Heart left ventricle (tissue), 16 donors: Measurements from ENCODE around the gene AFAP1. TPM values are rescaled to one million over a fixed set of nuclear protein-coding genes. Genes with fewer than 3 reads are reported as not detected.
A peak's percentile ranks its signal among the peaks of the same experiment; 100 is the strongest.

Experiments
- ATAC-seq, 4 donors: fragments of 200-7000 bp; cut with Tn5 transposase; one replicate each; pipeline ENCODE4 v1.9.1; 2020 to 2022; ENCODE audit warnings: moderate library complexity in 4 of 4, mild to moderate bottlenecking in 3 of 4, moderate number of reproducible peaks in 1 of 4
- DNase-seq, 5 donors: peaks; one replicate each; pipeline ENCODE4 v3.0.0-alpha.2; 2020
- H3K27ac ChIP-seq, 12 donors: fragments of 200-600 bp; sonication (generic) in 4 of 12; one replicate each; pipeline versions ENCODE4 v1.5.0 to v1.8.0; 2016 to 2022; ENCODE audit warnings: mild to moderate bottlenecking in 2 of 12
- H3K27me3 ChIP-seq, 9 donors: fragments of 200-600 bp; sonication (generic) in 2 of 9; one replicate each; pipeline versions ENCODE4 v1.5.1 to v1.8.0; 2016 to 2022; ENCODE audit warnings: mild to moderate bottlenecking in 3 of 9
- H3K36me3 ChIP-seq, 9 donors: fragments of 200-600 bp; sonication (generic) in 2 of 9; one replicate each; pipeline versions ENCODE4 v1.5.0 to v1.8.0; 2018 to 2022; ENCODE audit warnings: mild to moderate bottlenecking in 2 of 9
- H3K4me1 ChIP-seq, 12 donors: fragments of 200-600 bp; sonication (generic) in 4 of 12; one replicate each; pipeline versions ENCODE4 v1.5.0 to v1.8.0; 2016 to 2022; ENCODE audit warnings: mild to moderate bottlenecking in 3 of 12
- H3K4me3 ChIP-seq, 12 donors: fragments of 200-600 bp; sonication (generic) in 4 of 12; one replicate each; pipeline versions ENCODE4 v1.5.0 to v1.8.0; 2017 to 2022; ENCODE audit warnings: mild to moderate bottlenecking in 9 of 12, moderate library complexity in 4 of 12
- H3K9me3 ChIP-seq, 12 donors: fragments of 200-600 bp; sonication (generic) in 4 of 12; one replicate each; pipeline versions ENCODE4 v1.5.0 to v1.8.0; 2016 to 2022; ENCODE audit warnings: mild to moderate bottlenecking in 1 of 12
- CTCF ChIP-seq, 12 donors: fragments of 200-600 bp; sonication (generic) in 4 of 12; IDR thresholded peaks; one replicate each; pipeline versions ENCODE4 v1.5.0 to v1.8.0; 2018 to 2022; ENCODE audit warnings: antibody characterized with exemption in 12 of 12, mild to moderate bottlenecking in 5 of 12
- POLR2A ChIP-seq, 2 donors: fragments of 450-650 bp; IDR thresholded peaks; one replicate each; pipeline ENCODE4 v1.6.1; 2017; ENCODE audit warnings: antibody characterized with exemption in 2 of 2, mild to moderate bottlenecking in 2 of 2, moderate library complexity in 2 of 2
- WGBS, 4 donors: extraction: QIAGEN DNeasy Blood & Tissue Kit in 2 of 4; methylation state at CpG; one replicate each; pipeline versions ENCODE4 v1.1.5 to v1.1.7; 2013 to 2018; 5-methylcytosine and 5-hydroxymethylcytosine counted together
- intact Hi-C, 10 donors: fragments of 100-400 bp; cut with DNase I; formaldehyde crosslinking; loops; one replicate each; pipeline versions ENCODE4 v1.11.1 to v1.14.2; 2022
- polyA plus RNA-seq, 2 donors: library from polyadenylated mRNA; stranded (reverse); fragments of 200-250 nt; gene quantifications; one replicate each; pipeline ENCODE4 v1.2.3, GENCODE V29; 2013
- total RNA-seq, 9 donors: library from RNA; depleted of rRNA in 2 of 9; stranded (reverse); fragments of >200 nt in 2 of 9; fragmentation: NEBNext Ultra II Directional in 3 of 9; extraction: Animal tissue kit (Norgen Biotek cat#: 25700) in 3 of 9; gene quantifications; one replicate each; pipeline versions ENCODE4 v1.1.0 to v1.2.4, GENCODE V29; 2016 to 2023
- donor health status: ischemic (EF 13 %, LVEDD 7.1; RV severe dilation, severe dysfunction).
- donor health status: healthy with polysubstance abuse.
- donor health status: DM: no; HTN: yes; CAD: no.
- donor health status: DM: no; HTN: no; CAD: no.
- donor health status: ischemic (EF 25% LVEDD 6.9; RV normal size, moderate dysfunction).
- donor health status: ischemic (EF 25% LVEDD 5.7; RV mildly dilated, moderate dysfunction).
- donor health status: healthy.
- donor health status: DM: yes; HTN: yes; CAD: no.
- donor health status: ischemic (EF 35%, LVEDD 5.7; RV mildly dilated, moderate dysfunction).
- donor health status: nonischemic (EF 11% LVEDD 7.7; RV severe dilation, severe dysfunction).
- donor health status: DM: yes; HTN: yes; CAD: no.
- donor health status: PGD.
- donor health status: ischemic (EF 29% LVEDD 5.4; RV normal size, mild dysfunction).
- donor health status: nonischemic (EF 23%, LVEDD 6.1; RV moderate dilation, normal function).

Gene AFAP1
- total and polyA plus RNA-seq, 11 donors = 2.0 to 18.0 (median 7.0) TPM

- intact Hi-C loops = loop anchor here in 1 of 10 donors (5.0 kb wide), 1 partner anchor 62 kb away; the partner anchor contains the start of gene AFAP1
- H3K9me3 ChIP-seq = no peaks in the 10 kb centered on the region
- WGBS, 4 donors = 93 to 98% (median 96%) methylated on average over 3 of the region's 3 CpGs
- no peaks in the 10 kb centered on the region for H3K27me3 ChIP-seq
- DNase-seq (no peak), ATAC-seq (no peak)
- TF ChIP-seq POLR2A (IDR thresholded peaks at IDR 0.05) (no peak), CTCF (IDR thresholded peaks at IDR 0.05) (no peak)
- H3K27ac ChIP-seq = no peak overlapping the region
- no peak overlapping the region for H3K4me3 ChIP-seq
- H3K36me3 ChIP-seq = peaks cover 0 to 7% (median 0%) of the 10 kb centered on the region in 9 donors
- peaks cover 0 to 62% (median 20%) of the 10 kb centered on the region in 12 donors for H3K4me1 ChIP-seq
Observed at GRCh38 chr4:7874838-7875237, 64.8 kb downstream of the AFAP1 start.

GRCh38 chr4:7873881-7874280 is 65.8 kb downstream of the AFAP1 start:
- peak overlapping the region in 1 of 12 donors; percentile 32 for H3K27ac ChIP-seq
- H3K9me3 ChIP-seq = no peaks in the 10 kb centered on the region
- no peak for ATAC-seq
- DNase-seq = no peak
- peaks cover 0 to 52% (median 17%) of the 10 kb centered on the region in 12 donors for H3K4me1 ChIP-seq
- H3K36me3 ChIP-seq = peaks cover 0 to 12% (median 0%) of the 10 kb centered on the region in 9 donors
- 98 to 100% (median 99%) methylated on average over 1 of the region's 1 CpG for WGBS, 4 donors
- intact Hi-C loops = no loop called here
- H3K27me3 ChIP-seq = no peaks in the 10 kb centered on the region
- no peak overlapping the region for H3K4me3 ChIP-seq
- no peak for TF ChIP-seq CTCF (IDR thresholded peaks at IDR 0.05)
- TF ChIP-seq POLR2A (IDR thresholded peaks at IDR 0.05) = no peak

- H3K4me1 ChIP-seq = peaks cover 0 to 36% (median 17%) of the 10 kb centered on the region in 12 donors
- peak overlapping the region in 5 of 12 donors; percentile 0 to 69 (median 38) for H3K27ac ChIP-seq
- peak in 2 of 5 donors; percentile 26 to 60 for DNase-seq
- intact Hi-C loops = no loop called here
- TF ChIP-seq CTCF (IDR thresholded peaks at IDR 0.05) (no peak), POLR2A (IDR thresholded peaks at IDR 0.05) (no peak)
- WGBS, 4 donors = 24 to 37% (median 27%) methylated on average over 4 of the region's 4 CpGs
- H3K36me3 ChIP-seq = peaks cover 0 to 21% (median 10%) of the 10 kb centered on the region in 9 donors
- peak; percentile 35 to 49 (median 46) for ATAC-seq
- H3K4me3 ChIP-seq = no peak overlapping the region
- H3K27me3 ChIP-seq = no peaks in the 10 kb centered on the region
- H3K9me3 ChIP-seq = no peaks in the 10 kb centered on the region
Observed at GRCh38 chr4:7872264-7872771, 67.3 kb downstream of the AFAP1 start.

- ATAC-seq (peak in 2 of 4 donors; percentile 27 to 29), DNase-seq (no peak)
- Histone ChIP-seq H3K36me3 (peaks cover 0 to 24% (median 12%) of the 10 kb centered on the region in 9 donors), H3K27me3 (no peaks in the 10 kb centered on the region), H3K4me1 (peaks cover 0 to 27% (median 13%) of the 10 kb centered on the region in 12 donors), H3K9me3 (no peaks in the 10 kb centered on the region), H3K4me3 (peak overlapping the region in 2 of 12 donors; percentile 17 to 24), H3K27ac (peak overlapping the region in 5 of 12 donors; percentile 1 to 69 (median 32))
- intact Hi-C loops = no loop called here
- 79 to 88% (median 84%) methylated on average over 14 to 16 of the region's 16 CpGs for WGBS, 4 donors
- TF ChIP-seq CTCF (IDR thresholded peaks at IDR 0.05) (no peak), POLR2A (IDR thresholded peaks at IDR 0.05) (no peak)
Observed at GRCh38 chr4:7871356-7871755, 68.3 kb downstream of the AFAP1 start.
